Esophagus muscularis mucosa (tissue), 3 donors: Measurements from ENCODE around the gene C9.

Source experiments
- POLR2A ChIP-seq: fragments of 450-650 bp; IDR thresholded peaks from one replicate; pipeline ENCODE4 v1.6.1; 2017; ENCODE audit warnings: antibody characterized with exemption, moderate library complexity, mild to moderate bottlenecking, low read depth
- TF ChIP-seq, protein P1 (sequence below), 3 experiments: fragments of 200-600 bp in 2 of 3; fragments of 450-650 bp in 1 of 3; sonication (generic) in 2 of 3; IDR thresholded peaks; one replicate each; pipeline ENCODE4 v1.5.1; 2017 to 2019; ENCODE audit warnings: antibody characterized with exemption in 3 of 3, mild to moderate bottlenecking in 2 of 3, moderate library complexity in 1 of 3

- no peak for TF ChIP-seq POLR2A
- TF ChIP-seq, protein P1, sequence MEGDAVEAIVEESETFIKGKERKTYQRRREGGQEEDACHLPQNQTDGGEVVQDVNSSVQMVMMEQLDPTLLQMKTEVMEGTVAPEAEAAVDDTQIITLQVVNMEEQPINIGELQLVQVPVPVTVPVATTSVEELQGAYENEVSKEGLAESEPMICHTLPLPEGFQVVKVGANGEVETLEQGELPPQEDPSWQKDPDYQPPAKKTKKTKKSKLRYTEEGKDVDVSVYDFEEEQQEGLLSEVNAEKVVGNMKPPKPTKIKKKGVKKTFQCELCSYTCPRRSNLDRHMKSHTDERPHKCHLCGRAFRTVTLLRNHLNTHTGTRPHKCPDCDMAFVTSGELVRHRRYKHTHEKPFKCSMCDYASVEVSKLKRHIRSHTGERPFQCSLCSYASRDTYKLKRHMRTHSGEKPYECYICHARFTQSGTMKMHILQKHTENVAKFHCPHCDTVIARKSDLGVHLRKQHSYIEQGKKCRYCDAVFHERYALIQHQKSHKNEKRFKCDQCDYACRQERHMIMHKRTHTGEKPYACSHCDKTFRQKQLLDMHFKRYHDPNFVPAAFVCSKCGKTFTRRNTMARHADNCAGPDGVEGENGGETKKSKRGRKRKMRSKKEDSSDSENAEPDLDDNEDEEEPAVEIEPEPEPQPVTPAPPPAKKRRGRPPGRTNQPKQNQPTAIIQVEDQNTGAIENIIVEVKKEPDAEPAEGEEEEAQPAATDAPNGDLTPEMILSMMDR (IDR thresholded peaks at IDR 0.05), result no peak
Measured at GRCh38 chr5:39301406-39301805, 62.9 kb downstream of the C9 start.
